ENCODE data around the gene CTNNBL1. TPM values are rescaled to one million over a fixed set of nuclear protein-coding genes. Genes with fewer than 3 reads are reported as not detected.

The CTNNBL1 gene
- total and polyA plus RNA-seq, 3 donors from 2014 or later: 50.4 to 119 (median 61.0) TPM

GRCh38 chr20:37764333-37764935, 70.6 kb downstream of the CTNNBL1 start:
- no peak for DNase-seq
- Histone ChIP-seq H3K4me3 (no peak overlapping the region), H3K4me1 (no peaks in the 10 kb centered on the region), H3K36me3 (ENCODE audit: low read depth, missing control alignments) (no peaks in the 10 kb centered on the region), H3K27ac (no peak overlapping the region), H3K27me3 (no peaks in the 10 kb centered on the region), H3K9me3 (no peaks in the 10 kb centered on the region)
- intact Hi-C loops (cut with DNase I; ENCODE audit: low total_unique reads): no loop called here
- TF ChIP-seq, protein P1, sequence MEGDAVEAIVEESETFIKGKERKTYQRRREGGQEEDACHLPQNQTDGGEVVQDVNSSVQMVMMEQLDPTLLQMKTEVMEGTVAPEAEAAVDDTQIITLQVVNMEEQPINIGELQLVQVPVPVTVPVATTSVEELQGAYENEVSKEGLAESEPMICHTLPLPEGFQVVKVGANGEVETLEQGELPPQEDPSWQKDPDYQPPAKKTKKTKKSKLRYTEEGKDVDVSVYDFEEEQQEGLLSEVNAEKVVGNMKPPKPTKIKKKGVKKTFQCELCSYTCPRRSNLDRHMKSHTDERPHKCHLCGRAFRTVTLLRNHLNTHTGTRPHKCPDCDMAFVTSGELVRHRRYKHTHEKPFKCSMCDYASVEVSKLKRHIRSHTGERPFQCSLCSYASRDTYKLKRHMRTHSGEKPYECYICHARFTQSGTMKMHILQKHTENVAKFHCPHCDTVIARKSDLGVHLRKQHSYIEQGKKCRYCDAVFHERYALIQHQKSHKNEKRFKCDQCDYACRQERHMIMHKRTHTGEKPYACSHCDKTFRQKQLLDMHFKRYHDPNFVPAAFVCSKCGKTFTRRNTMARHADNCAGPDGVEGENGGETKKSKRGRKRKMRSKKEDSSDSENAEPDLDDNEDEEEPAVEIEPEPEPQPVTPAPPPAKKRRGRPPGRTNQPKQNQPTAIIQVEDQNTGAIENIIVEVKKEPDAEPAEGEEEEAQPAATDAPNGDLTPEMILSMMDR (IDR thresholded peaks at IDR 0.05): no peak
- no peak for TF ChIP-seq POLR2A (IDR thresholded peaks at IDR 0.05)
- WGBS, 2 donors: 96 to 97% methylated on average over 4 of the region's 4 CpGs

GRCh38 chr20:37770908-37771307, 77.1 kb downstream of the CTNNBL1 start:
- WGBS, 2 donors: 89 to 94% methylated on average over 5 of the region's 5 CpGs
- H3K4me3 ChIP-seq: no peak overlapping the region
- no peaks in the 10 kb centered on the region for H3K27me3 ChIP-seq
- DNase-seq: no peak
- no peaks in the 10 kb centered on the region for H3K36me3 ChIP-seq (ENCODE audit: low read depth, missing control alignments)
- no peaks in the 10 kb centered on the region for H3K4me1 ChIP-seq
- TF ChIP-seq POLR2A (IDR thresholded peaks at IDR 0.05): no peak
- TF ChIP-seq, protein P1 (IDR thresholded peaks at IDR 0.05): no peak
- intact Hi-C loops (cut with DNase I; ENCODE audit: low total_unique reads): no loop called here
- no peaks in the 10 kb centered on the region for H3K9me3 ChIP-seq
- no peak overlapping the region for H3K27ac ChIP-seq

DNA sequence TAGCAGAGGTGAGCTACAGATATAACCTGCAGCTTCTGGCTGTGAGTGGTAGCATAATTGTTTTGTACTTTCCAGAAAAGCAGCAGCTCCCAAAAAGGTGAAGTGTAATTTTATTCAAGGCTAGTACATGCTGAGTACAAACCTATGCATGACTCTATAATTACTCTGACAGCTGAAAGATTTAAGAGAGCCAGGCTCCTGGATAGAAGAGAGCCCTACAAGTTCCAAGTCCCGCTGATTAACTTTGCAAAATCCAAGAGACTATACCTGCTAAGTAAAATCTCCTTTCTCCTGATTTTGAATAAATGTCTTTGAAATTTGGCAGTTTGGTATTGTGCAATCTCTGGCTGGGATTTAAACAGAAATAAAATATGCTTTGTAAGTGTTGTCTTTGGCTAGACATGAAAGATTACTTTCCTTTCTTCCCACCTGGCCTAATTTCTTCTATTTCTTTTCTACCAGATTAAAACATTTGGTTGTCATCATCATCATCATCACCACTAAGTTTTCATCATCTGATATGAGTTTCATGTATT, 79.5 kb downstream of the CTNNBL1 start:
- Histone ChIP-seq H3K4me3 (no peak overlapping the region), H3K27ac (no peak overlapping the region), H3K9me3 (no peaks in the 10 kb centered on the region), H3K27me3 (no peaks in the 10 kb centered on the region), H3K4me1 (no peaks in the 10 kb centered on the region), H3K36me3 (ENCODE audit: low read depth, missing control alignments) (no peaks in the 10 kb centered on the region)
- TF ChIP-seq POLR2A (IDR thresholded peaks at IDR 0.05): no peak
- TF ChIP-seq, protein P1 (IDR thresholded peaks at IDR 0.05): no peak
- DNase-seq: no peak
- intact Hi-C loops (cut with DNase I; ENCODE audit: low total_unique reads): no loop called here
- 91 to 97% methylated on average over 1 of the region's 1 CpG for WGBS, 2 donors

DNA sequence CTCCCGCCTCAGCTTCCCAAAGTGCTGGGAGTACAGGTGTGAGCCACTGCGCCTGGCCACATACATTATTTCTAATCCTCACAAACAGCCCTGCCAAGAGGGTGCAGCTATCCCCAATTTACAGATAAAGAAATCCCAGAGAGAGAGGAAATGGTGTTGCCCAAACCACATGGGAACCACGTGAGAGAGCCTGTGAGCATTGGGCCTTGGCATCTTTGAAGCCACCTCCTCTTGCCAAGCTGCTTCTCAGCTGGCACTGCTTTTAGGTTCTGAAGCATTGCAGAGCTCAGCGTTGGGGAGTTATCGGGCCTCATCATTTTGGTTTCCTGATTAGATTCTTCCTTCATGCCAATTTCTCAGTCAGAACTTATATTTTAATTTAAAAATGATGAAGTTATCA, 80.3 kb downstream of the CTNNBL1 start:
- no peaks in the 10 kb centered on the region for H3K27me3 ChIP-seq
- H3K4me3 ChIP-seq: no peak overlapping the region
- DNase-seq: no peak
- intact Hi-C loops (cut with DNase I; ENCODE audit: low total_unique reads): no loop called here
- H3K27ac ChIP-seq: no peak overlapping the region
- H3K36me3 ChIP-seq (ENCODE audit: low read depth, missing control alignments): no peaks in the 10 kb centered on the region
- H3K9me3 ChIP-seq: no peaks in the 10 kb centered on the region
- 90 to 94% methylated on average over 5 of the region's 5 CpGs for WGBS, 2 donors
- TF ChIP-seq, protein P1 (IDR thresholded peaks at IDR 0.05): no peak
- no peak for TF ChIP-seq POLR2A (IDR thresholded peaks at IDR 0.05)
- H3K4me1 ChIP-seq: no peaks in the 10 kb centered on the region

DNA sequence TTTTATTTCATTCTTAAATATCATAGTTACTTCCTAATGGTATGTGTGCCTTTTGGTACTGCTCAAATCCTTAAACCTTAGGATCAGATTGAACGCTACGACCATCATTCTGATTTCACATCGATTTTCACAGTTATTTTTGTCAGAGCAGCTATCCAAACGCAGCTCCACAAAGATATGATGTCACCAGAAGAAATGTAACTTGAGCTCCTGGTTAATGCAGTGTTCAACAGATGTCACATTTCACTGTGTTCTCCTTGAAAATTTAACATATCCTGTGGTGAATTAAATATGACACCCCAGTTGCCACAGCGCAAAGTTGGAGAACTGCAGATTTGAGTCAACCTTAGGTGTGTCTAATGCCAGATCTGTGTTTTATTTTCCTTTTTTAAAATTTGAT, 81.4 kb downstream of the CTNNBL1 start:
- no peak for TF ChIP-seq POLR2A (IDR thresholded peaks at IDR 0.05)
- TF ChIP-seq, protein P1 (IDR thresholded peaks at IDR 0.05): no peak
- Histone ChIP-seq H3K27me3 (no peaks in the 10 kb centered on the region), H3K9me3 (no peaks in the 10 kb centered on the region), H3K4me1 (no peaks in the 10 kb centered on the region), H3K4me3 (no peak overlapping the region), H3K36me3 (ENCODE audit: low read depth, missing control alignments) (no peaks in the 10 kb centered on the region), H3K27ac (no peak overlapping the region)
- no peak for DNase-seq
- intact Hi-C loops (cut with DNase I; ENCODE audit: low total_unique reads): no loop called here
- 93 to 95% methylated on average over 5 of the region's 5 CpGs for WGBS, 2 donors

Data from testis (tissue), 3 donors.